C4-2B (cell line): ENCODE data around the gene NRXN3.

Source experiments
- ZFX ChIP-seq: fragments of 450-650 bp; IDR thresholded peaks from 2 replicates; pipeline ENCODE4 v1.6.1; 2017
- TF ChIP-seq, protein P1 (sequence below): fragments of 450-650 bp; conservative IDR thresholded peaks from 2 replicates; pipeline ENCODE4 v1.5.1; 2017; ENCODE audit warnings: mild to moderate bottlenecking

DNA sequence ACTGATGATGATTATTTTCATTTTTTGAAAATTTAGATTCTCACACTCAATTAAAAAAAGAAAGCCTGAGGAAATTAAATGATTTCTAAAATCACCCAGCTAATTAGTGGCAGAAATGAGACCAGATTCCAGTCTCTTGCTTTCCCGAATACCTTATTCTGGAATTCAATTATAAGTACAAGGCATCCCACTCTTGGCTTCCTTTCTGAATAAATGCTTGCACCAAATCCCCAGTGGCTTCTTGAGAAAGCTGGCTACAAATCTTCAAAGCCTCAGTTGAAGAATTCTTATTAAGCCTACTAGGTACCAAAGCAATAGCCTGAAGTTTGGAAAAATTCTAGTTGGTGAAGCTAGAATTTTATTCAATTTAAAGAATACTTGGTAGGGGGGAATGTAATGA, 1564.5 kb downstream of the NRXN3 start:
- TF ChIP-seq, protein P1, sequence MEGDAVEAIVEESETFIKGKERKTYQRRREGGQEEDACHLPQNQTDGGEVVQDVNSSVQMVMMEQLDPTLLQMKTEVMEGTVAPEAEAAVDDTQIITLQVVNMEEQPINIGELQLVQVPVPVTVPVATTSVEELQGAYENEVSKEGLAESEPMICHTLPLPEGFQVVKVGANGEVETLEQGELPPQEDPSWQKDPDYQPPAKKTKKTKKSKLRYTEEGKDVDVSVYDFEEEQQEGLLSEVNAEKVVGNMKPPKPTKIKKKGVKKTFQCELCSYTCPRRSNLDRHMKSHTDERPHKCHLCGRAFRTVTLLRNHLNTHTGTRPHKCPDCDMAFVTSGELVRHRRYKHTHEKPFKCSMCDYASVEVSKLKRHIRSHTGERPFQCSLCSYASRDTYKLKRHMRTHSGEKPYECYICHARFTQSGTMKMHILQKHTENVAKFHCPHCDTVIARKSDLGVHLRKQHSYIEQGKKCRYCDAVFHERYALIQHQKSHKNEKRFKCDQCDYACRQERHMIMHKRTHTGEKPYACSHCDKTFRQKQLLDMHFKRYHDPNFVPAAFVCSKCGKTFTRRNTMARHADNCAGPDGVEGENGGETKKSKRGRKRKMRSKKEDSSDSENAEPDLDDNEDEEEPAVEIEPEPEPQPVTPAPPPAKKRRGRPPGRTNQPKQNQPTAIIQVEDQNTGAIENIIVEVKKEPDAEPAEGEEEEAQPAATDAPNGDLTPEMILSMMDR, result no peak
- TF ChIP-seq ZFX, result no peak
